ENCODE measurements around the gene ANAPC2. TPM values are rescaled to one million over a fixed set of nuclear protein-coding genes. Genes with fewer than 3 reads are reported as not detected.
A peak's percentile ranks its signal among the peaks of the same experiment; 100 is the strongest.

Gene ANAPC2
- total and polyA plus RNA-seq, 4 donors: 9.3 to 32.6 (median 19.6) TPM

DNA sequence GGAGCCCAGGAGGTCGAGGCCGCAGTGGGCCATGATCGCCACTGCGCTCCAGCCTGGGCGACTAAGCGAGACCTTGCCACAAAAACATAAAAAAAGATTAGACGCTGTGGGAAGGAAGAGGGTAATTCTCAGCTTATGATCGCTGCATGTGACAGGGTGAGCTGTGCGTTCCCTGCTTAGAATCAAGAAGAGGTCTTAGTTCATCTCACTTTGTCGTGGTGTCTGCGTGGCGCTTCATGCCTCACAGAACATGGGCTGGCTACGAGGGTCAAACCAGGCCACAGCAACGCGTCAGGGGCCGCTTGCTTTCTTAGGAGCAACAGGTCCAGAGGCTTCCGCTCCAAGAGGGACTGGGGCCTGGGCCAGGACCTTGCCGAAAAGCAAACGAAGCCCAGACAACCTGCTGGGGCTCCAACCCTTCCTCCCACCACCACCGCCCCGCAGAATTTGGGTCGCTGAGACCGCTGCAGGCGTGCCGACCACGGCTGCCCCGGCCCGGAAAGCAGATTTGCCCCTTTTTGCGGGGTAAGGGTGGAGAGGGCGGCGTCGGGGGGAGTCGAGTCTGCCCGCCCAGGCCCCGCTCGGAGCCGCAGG, 59.4 kb downstream of the ANAPC2 start:
- Histone ChIP-seq H3K4me3 (ENCODE audit: low read depth in 1 of 3, low read length in 3 of 3) (peak overlapping the region; percentile 64 to 81 (median 77)), H3K9ac (ENCODE audit: low read depth in 1 of 2, low read length in 2 of 2) (peak overlapping the region in 1 of 2 donors; percentile 16), H3K36me3 (ENCODE audit: control insufficient read depth in 4 of 4, insufficient read depth in 3 of 4, low read depth in 1 of 4, low read length in 3 of 4) (no peaks in the 10 kb centered on the region), H3K27me3 (ENCODE audit: control insufficient read depth in 4 of 4, insufficient read depth in 4 of 4, low read length in 3 of 4) (no peaks in the 10 kb centered on the region), H3K4me1 (ENCODE audit: control insufficient read depth in 4 of 4, insufficient read depth in 4 of 4, low read length in 3 of 4) (peaks cover 6 to 28% (median 17%) of the 10 kb centered on the region in 4 donors), H3K9me3 (ENCODE audit: control insufficient read depth in 4 of 4, low read length in 3 of 4) (peaks cover 0 to 1% (median 0%) of the 10 kb centered on the region in 4 donors), H3K27ac (ENCODE audit: low read depth in 1 of 2, low read length in 2 of 2) (peak overlapping the region in 1 of 2 donors; percentile 20)
- 29% methylated on average over 37 of the region's 37 CpGs for WGBS
- no peak for DNase-seq (ENCODE audit: low spot score)
- no peak for TF ChIP-seq FOXA2 (IDR thresholded peaks at IDR 0.05)
- no peak for TF ChIP-seq HNF4G (IDR thresholded peaks at IDR 0.05)
- no peak for TF ChIP-seq REST (IDR thresholded peaks at IDR 0.05)
- no peak for TF ChIP-seq RAD21 (IDR thresholded peaks at IDR 0.05)
- no peak for TF ChIP-seq HNF4A (conservative IDR thresholded peaks at IDR 0.05)

DNA sequence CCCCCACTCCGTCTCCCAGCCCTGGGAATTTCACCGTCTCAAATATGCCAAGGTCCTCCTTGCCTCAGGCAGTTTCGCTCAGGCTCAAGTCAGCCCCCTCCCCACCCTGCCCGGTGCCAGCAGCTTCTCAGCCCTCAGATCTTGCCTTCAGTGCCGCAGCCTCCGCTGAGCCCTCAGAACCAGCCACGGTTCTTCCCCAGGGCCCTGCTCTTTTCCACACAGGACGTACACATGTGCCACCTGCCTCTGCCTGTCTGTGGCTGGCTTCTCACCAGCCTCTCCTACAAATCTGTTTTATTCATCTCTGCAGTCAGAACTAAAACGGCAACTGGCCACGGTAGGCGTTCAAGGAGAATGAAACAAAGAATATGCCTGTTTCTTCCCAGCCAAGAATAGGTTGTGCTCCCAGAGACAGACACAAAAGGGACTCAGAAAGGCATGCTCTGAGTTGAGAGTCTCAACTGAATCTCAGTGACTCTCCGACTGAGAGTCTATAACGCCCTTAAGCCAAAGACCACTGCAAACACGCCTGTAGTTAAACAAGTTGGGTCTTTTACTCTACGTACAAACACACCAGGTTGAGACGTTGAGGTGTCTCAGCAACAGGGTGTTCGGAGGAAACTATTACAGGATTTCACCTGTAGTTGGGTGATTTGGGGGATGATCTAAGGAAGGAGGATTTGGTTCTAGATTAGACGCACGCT, 60.0 kb downstream of the ANAPC2 start:
- TF ChIP-seq, protein P1, sequence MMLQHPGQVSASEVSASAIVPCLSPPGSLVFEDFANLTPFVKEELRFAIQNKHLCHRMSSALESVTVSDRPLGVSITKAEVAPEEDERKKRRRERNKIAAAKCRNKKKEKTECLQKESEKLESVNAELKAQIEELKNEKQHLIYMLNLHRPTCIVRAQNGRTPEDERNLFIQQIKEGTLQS (IDR thresholded peaks at IDR 0.05): no peak
- TF ChIP-seq MAX (IDR thresholded peaks at IDR 0.05) (no peak), TAF1 (conservative IDR thresholded peaks at IDR 0.05) (no peak), FOXA2 (IDR thresholded peaks at IDR 0.05) (no peak), REST (IDR thresholded peaks at IDR 0.05) (no peak), RXRA (IDR thresholded peaks at IDR 0.05) (no peak), YY1 (IDR thresholded peaks at IDR 0.05) (no peak), HNF4G (IDR thresholded peaks at IDR 0.05) (no peak), JUND (IDR thresholded peaks at IDR 0.05) (no peak)
- TF ChIP-seq, protein P2, sequence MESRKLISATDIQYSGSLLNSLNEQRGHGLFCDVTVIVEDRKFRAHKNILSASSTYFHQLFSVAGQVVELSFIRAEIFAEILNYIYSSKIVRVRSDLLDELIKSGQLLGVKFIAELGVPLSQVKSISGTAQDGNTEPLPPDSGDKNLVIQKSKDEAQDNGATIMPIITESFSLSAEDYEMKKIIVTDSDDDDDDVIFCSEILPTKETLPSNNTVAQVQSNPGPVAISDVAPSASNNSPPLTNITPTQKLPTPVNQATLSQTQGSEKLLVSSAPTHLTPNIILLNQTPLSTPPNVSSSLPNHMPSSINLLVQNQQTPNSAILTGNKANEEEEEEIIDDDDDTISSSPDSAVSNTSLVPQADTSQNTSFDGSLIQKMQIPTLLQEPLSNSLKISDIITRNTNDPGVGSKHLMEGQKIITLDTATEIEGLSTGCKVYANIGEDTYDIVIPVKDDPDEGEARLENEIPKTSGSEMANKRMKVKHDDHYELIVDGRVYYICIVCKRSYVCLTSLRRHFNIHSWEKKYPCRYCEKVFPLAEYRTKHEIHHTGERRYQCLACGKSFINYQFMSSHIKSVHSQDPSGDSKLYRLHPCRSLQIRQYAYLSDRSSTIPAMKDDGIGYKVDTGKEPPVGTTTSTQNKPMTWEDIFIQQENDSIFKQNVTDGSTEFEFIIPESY (IDR thresholded peaks at IDR 0.05): no peak
- peaks cover 6 to 28% (median 17%) of the 10 kb centered on the region in 4 donors for H3K4me1 ChIP-seq (ENCODE audit: control insufficient read depth in 4 of 4, insufficient read depth in 4 of 4, low read length in 3 of 4)
- H3K9me3 ChIP-seq (ENCODE audit: control insufficient read depth in 4 of 4, low read length in 3 of 4): peaks cover 0 to 1% (median 0%) of the 10 kb centered on the region in 4 donors
- no peak overlapping the region for H3K9ac ChIP-seq (ENCODE audit: low read depth in 1 of 2, low read length in 2 of 2)
- no peak overlapping the region for H3K27ac ChIP-seq (ENCODE audit: low read depth in 1 of 2, low read length in 2 of 2)
- WGBS: 68% methylated on average over 19 of the region's 19 CpGs
- H3K4me3 ChIP-seq (ENCODE audit: low read depth in 1 of 3, low read length in 3 of 3): peak overlapping the region in 1 of 3 donors; percentile 64
- no peaks in the 10 kb centered on the region for H3K36me3 ChIP-seq (ENCODE audit: control insufficient read depth in 4 of 4, insufficient read depth in 3 of 4, low read depth in 1 of 4, low read length in 3 of 4)
- H3K27me3 ChIP-seq (ENCODE audit: control insufficient read depth in 4 of 4, insufficient read depth in 4 of 4, low read length in 3 of 4): no peaks in the 10 kb centered on the region
- no peak for DNase-seq (ENCODE audit: low spot score)
